8988T (cell line): ENCODE results near the gene RPH3AL.

Experiments used
- DNase-seq: peaks from one replicate; pipeline ENCODE4 v3.0.0; 2011

The RPH3AL gene

GRCh38 chr17:313911-314613 is 38.5 kb downstream of the RPH3AL start:
- no peak for DNase-seq

DNA sequence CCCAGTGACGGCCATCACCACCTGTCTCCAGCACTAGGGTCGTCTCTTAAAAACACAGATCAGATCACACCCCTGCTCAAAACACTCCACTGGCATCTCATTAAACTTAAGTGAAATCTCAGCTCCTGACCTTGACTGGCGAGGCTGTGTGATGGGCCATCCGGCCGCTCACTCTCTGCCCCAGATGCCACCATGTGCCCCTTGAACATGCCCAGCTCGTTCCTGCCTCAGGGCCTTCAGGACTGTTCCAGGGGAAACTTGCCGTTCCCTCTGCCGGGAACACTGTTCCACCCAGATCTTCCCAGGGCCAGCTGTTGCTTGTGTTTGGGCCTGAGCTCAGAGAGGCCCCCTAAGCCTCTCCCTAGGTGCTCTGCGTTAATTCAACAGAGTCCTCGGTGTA is 39.4 kb downstream of the RPH3AL start:
- no peak for DNase-seq

- DNase-seq, result no peak
Observed at GRCh38 chr17:312476-313148, 40.0 kb downstream of the RPH3AL start.

- no peak for DNase-seq
Observed at GRCh38 chr17:311119-311782, 41.4 kb downstream of the RPH3AL start.

DNA sequence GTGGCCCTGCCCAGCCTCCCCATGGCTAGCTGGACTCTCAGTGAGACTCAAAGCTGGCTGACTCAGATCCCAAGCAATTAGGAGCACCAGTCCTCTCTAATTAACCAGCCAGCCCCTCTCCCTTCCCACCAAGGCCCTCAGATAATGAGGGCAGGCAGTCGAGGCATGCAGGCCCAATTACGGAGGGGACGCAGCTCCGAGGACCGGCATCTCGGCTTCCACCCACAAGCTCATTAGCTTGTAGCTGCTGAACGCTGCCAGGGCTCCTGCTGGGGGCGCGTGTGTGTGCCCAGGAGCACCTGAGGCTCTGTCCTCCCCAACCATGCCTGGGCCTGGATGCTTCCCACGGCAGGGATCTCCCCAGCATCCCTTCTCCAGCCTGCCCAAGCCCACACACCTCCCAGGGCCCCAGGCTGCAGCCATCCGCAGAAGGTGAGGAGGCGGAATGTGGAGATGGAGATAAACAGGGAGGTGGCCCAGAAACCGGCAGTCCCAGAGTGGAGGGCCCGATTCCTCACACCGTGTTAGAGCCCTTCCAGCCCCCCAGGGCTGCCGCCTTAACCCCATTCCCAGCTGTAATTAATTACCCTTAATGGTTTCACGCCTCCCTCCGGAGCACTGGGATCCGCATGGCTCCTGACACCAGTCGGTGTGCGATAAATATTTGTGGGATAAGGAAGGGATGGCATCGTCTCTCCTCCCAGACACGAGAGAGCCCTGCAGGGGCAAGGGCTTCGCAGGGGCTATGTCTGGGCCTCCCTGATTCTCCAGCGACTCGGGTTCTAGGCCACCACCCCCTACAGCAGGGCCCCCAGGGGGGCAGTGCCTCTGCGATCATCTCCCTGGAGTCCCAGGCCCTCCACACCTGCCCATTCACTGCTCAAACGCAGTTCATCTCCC is 42.2 kb downstream of the RPH3AL start:
- DNase-seq, result no peak

DNA sequence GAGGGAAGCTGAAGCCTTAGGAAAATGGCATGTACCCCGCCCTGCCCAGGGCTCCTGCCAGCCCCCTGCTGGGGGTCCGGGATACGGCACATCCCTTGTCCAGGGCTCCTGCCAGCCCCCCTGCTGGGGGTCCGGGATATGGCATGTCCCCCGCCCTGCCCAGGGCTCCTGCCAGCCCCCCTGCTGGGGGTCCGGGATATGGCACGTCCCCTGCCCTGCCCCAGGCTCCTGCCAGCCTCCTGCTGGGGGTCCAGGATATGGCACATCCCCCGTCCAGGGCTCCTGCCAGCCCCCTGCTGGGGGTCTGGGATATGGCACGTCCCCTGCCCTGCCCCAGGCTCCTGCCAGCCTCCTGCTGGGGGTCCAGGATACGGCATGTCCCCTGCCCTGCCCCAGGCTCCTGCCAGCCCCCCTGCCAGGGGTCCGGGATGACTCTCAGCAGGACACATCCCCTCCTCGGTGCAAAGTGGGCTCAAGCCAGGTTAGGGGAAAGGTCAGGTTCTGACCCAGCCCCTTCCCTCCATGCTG is 43.2 kb downstream of the RPH3AL start:
- no peak for DNase-seq

GRCh38 chr17:307741-308507 is 44.7 kb downstream of the RPH3AL start:
- no peak for DNase-seq

- DNase-seq, result no peak
Observed at GRCh38 chr17:307295-307691, 45.3 kb downstream of the RPH3AL start.

DNA sequence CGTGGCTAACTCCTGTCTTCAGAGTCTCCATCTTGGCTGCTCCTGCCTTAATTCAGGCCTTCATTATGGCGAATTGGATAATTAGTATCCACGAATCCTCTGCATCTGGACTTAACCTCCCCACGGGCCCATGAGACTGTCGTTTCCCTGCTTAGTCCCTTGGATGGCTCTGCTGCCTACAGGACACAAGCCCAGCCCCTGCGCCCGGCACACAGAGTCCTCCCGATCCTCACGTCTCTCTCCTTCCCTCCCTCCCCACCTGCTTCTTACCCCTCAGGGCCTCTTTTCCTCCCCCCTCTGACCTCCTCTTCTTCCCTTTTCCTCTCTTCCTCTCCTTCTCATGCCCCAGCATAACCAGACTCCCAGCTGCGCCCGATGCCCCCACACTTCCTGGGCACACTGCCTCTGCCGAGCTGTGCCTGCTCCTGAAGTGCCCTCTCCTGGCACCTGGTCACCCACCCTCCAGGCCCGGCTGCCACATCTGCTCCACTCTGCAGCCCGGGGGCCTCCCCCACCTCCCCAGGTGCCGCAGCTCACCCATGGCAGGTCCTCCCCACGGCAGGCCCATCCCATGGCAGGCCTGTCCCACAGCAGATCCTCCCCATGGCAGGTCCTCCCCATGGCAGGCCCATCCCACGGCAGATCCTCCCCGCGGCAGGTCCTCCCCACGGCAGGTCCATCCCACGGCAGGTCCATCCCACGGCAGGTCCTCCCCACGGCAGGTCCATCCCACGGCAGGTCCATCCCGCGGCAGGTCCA is 45.9 kb downstream of the RPH3AL start:
- no peak for DNase-seq

DNA sequence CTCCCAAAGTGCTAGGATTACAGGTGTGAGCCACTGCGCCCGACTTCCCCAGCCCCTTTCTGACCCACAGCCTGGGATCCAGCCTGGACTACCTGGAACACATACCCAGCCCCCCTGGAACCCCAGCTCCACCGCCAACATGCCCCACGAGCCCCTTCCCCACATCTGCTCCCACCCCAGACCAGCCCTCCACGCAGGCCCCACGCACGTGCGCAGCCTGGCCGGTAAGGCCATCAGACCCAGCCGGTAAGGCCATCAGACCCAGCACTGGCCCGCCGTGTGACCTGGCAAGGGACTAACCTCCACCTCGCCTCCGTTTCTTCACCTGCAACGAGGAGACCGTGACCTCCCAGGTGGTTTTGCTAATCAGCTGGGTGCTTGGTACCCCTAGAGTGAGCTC is 46.5 kb downstream of the RPH3AL start:
- DNase-seq, result no peak

- no peak for DNase-seq
Observed at GRCh38 chr17:305090-305976, 47.3 kb downstream of the RPH3AL start.

DNA sequence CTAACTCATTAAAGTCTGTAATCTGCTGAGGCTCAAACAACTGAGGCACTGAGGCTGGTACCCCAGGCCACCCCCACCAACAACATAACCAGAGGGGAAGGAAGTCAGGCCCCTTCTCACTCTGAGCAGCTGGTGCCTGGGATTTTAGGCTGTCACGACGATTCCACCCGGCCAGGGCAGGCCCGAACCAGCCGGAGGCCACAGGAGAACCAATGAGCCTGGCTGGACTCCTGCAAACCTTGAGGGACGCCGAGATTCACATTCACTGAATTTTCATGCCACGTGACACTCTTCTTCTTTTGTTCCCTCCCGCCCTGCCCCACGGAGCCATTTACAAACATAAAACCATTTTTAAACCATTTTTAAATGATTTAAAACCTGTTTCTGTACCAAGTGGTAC is 48.1 kb downstream of the RPH3AL start:
- DNase-seq, result no peak

GRCh38 chr17:303168-303567 is 49.4 kb downstream of the RPH3AL start:
- no peak for DNase-seq

DNA sequence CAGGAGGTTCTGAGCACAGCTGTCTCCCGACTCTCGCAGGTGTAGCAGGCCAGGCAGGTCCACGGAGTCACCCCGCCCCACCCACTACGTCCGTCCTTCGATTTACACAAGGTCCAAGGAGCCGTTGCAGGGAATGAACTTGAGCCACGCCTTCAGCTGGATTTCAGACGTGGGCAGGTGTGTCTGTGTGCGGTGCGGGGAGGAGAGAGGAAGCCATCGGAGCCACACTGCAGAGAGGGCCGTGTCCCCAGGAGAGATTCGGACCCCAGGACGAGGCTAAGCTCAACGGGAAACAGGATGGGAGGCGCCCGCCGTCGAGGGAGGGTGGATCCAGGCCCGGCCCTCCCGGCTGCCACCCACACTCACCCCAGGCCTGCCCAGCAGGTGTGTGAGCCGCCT is 50.3 kb downstream of the RPH3AL start:
- DNase-seq, result no peak

DNA sequence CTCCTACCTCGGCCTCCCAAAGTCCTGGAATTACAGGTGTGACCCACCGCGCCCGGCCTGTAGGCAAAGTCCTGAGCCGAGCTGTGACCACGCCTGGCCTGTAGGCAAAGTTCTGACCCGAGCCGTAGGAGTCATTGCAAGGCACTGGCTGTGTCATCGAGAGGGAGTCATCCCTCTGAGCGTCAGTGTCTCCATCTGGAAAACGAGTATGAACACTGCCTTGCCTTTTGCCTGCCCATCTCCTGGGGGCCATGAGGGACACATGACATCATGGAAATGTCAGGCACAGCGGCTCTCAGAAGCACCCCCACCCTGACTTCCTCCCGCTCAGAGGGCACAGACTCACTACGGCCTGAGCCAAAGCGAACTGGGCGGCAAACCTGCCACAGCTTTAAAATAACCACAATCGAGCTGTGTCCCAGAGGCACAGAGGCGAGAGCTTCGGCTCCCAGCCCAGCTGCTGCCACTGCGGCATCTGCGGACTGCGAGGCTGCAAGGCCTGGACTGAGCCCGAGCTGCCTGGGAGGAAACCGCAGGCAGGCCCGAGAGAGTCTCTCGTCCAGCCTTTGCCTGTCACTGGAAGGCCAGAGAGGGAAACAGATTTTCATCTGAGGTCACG is 50.8 kb downstream of the RPH3AL start:
- no peak for DNase-seq

- no peak for DNase-seq
Observed at GRCh38 chr17:300881-301280, 51.7 kb downstream of the RPH3AL start.

- no peak for DNase-seq
Observed at GRCh38 chr17:299546-299945, 53.1 kb downstream of the RPH3AL start.

- no peak for DNase-seq
Observed at GRCh38 chr17:298791-299450, 53.7 kb downstream of the RPH3AL start.

DNA sequence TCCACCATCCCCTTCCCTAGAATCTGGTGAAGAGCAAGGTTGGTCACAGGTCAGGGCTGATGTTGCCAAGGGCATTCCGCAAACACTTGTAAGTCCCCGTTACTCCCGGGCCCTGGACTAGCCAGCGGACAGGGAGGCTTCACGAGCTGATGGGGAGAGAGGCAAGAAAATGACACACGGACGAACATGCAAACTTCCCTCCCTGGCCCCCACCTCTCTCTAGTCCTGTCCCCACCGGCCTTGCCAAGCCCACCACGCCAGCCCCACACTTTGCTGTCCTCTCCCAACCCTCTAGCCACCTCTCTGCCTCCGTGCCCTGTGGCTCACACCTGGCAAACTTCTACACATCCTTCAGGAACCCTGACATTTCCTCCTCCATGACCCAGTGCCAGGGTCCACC is 54.8 kb downstream of the RPH3AL start:
- no peak for DNase-seq
